ENCODE data around the gene MEGF6.

MEGF6 gene

GRCh38 chr1:3555131-3555920, 56.0 kb downstream of the MEGF6 start:
- DNase-seq (ENCODE audit: low read depth) = no peak

DNA sequence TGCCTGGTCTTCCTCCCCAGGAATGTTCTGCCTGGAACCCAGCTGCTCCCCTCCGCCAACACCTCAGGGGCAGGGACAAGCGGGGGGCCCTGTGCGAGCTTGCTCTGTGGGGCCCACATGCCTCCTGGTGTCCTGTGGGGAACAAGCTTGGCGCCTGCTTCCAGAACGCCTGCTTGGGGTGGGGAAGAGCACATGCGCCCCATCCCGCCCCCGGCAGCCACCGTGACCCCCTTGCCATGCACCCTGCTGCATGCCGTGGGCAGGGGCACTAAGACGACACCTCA, 57.4 kb downstream of the MEGF6 start:
- DNase-seq (ENCODE audit: low read depth) = no peak

DNA sequence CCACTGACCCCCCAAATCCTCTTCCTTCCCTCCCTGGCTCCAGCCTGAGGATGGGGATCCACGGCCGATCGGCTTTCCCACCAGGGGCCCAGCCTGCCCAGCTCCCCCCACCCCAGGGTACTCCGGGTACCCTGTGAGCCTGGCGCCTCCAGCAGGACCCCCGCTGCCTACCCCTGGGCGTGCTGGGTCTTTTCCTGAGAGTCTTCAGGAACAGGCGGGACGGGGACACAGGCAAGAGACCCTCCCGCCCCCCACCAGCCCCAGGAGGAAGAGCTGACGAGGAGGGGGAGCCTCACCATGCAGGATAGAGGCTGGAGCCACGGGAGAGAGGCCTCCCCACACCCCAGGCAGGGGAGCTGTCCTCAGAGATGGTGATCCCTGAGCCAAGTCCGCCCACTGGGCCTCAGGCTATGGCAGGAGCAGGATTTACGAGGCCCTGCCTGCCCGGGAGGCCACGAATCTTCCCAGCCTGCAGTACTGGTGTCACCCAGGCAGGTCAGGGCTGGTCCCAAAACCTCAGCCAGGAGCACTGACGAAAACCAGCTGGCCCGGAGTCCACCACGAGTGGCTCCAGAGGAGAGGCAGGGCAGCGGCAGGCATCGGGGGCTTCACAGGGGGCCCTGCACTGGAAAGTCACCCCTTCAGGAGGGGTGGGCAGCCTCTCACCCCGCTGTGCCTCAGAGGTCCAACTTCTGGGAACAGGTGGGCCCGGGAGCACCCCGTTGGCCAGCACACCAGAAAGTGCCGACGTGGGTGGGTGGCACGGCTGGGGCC, 58.0 kb downstream of the MEGF6 start:
- no peak for DNase-seq (ENCODE audit: low read depth)

DNA sequence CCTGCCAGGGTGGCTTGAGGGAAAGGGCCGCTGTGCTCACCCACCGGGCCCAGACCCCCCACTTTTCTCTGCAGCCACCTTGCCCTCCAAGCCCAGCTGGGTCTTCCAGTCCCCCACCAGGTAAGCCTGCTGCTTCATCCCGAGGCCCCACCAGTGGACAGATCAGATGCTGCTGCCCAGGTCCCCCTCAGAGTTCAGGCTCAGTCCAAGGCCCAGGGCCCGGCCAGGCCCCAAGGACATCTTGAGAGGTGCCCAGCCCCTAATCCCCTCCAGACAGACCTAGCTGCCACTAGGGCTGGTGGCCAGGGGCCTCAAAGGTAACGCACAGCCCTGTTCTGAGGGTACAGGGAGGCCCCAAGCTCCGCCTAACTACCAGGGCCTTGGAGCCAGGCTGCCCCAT, 58.6 kb downstream of the MEGF6 start:
- DNase-seq (ENCODE audit: low read depth) = no peak

GRCh38 chr1:3552176-3552575, 59.1 kb downstream of the MEGF6 start:
- no peak for DNase-seq (ENCODE audit: low read depth)

DNA sequence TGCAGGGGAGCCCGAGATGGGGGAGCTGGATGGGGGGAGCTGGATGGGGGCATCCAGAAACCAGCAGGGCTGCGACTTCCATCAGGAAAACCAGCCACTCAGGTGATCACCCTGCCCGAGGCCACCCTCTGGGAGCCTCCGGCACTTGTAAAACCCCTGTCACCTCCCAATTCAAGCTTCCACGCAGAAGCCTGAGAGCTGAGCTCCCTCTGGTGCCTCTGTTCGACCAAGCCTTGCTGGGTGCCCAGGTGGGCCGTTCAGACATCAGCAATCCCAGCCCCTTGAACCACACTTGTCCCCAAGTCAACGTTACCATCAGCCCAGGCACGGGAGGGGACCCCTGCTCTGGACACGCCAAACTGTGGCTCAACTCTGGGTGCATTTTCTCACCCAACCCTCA, 59.6 kb downstream of the MEGF6 start:
- DNase-seq (ENCODE audit: low read depth) = no peak

DNA sequence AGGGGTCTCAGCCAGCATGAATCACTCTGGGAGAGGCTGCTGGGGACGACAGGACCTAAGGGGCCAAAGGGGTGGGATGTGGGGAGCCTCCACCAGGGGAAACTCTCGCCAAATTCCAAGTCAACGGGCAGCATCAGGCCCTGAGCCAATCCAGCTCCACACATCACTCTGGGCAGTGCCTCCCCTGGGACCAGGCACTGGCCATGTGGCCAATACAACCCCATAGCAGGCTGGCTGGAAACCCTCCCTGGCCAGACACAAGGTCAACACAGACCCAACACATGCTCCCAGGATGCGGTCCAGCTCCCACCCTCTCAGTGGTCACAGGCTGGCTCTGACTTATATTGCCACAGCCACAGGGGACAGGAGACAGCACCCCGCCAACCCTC, 60.0 kb downstream of the MEGF6 start:
- DNase-seq (ENCODE audit: low read depth) = no peak

GRCh38 chr1:3550511-3551289, 60.6 kb downstream of the MEGF6 start:
- DNase-seq (ENCODE audit: low read depth) = no peak

DNA sequence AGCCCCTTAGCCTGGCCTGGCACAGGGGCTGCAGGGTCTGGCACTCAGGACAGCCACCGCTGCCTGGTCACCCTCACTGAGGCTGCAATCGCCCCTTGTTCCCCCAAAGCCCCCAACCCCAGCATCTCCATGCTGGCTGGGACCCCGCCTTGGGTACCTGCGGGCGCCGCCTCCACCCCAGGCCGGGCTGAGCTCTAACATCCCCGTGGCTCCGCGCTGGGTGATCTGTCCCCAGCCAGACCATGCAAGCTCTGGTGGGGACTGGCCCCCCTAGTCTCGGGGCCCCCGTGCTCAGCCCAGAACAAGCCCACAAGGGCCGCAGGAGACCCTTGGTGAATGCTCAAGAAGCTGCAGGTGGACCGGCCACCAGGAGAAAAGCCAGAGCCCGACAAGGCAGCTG, 62.4 kb downstream of the MEGF6 start:
- no peak for DNase-seq (ENCODE audit: low read depth)

- no peak for DNase-seq (ENCODE audit: low read depth)
Measured at GRCh38 chr1:3548156-3548893, 63.0 kb downstream of the MEGF6 start.

- DNase-seq (ENCODE audit: low read depth) = no peak
Measured at GRCh38 chr1:3547055-3548005, 64.0 kb downstream of the MEGF6 start.

DNA sequence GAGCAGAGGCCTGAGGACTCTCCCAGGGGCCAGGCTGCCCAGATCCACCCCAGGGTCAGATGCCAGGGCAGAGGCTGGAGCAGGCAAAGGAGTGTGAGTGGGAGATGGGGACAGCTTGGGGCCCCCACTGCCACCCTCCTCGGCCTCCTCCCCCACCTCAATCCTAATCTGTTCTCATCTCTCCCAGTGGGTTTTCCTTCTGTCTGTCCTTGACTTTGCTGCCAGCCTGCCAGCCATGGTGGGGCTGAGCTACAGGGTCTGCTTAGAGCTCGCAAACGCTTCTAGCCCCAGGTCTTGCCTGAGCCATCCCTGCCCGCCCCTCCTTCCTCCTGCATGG, 65.3 kb downstream of the MEGF6 start:
- DNase-seq (ENCODE audit: low read depth) = no peak

DNA sequence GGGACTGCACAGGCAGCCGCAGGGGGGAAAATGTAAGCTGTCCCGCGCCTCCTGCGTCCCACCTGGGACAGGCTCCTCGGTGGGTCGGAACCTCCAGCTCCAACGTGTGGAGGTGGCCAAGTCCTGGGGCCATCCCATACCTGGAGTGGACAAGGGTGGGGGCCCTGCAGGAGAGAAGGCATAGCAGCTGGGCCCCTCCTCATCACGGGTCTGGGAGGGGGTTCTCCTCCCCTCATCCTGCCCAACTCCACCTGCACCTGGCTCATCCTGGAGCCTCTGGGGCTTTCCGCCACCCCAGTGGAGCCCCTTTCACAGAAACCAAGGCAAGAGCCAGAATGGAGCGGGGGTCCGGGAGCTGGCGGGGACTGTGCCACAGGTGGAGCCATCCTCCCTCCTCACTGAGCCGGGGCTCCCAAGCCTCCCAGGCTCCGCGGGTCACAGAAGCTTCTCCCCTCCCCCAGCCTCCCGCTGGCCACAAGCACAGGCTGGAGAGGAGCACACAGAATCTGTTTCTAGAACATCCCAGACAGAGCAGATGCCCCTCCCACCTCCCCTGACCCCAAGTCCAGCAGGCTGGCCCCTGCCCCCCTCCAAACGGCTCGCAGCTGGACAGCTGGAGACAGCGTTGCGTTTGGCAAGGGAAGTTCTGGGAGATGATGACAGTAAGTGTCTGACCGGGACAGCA, 65.8 kb downstream of the MEGF6 start:
- DNase-seq (ENCODE audit: low read depth) = no peak

DNA sequence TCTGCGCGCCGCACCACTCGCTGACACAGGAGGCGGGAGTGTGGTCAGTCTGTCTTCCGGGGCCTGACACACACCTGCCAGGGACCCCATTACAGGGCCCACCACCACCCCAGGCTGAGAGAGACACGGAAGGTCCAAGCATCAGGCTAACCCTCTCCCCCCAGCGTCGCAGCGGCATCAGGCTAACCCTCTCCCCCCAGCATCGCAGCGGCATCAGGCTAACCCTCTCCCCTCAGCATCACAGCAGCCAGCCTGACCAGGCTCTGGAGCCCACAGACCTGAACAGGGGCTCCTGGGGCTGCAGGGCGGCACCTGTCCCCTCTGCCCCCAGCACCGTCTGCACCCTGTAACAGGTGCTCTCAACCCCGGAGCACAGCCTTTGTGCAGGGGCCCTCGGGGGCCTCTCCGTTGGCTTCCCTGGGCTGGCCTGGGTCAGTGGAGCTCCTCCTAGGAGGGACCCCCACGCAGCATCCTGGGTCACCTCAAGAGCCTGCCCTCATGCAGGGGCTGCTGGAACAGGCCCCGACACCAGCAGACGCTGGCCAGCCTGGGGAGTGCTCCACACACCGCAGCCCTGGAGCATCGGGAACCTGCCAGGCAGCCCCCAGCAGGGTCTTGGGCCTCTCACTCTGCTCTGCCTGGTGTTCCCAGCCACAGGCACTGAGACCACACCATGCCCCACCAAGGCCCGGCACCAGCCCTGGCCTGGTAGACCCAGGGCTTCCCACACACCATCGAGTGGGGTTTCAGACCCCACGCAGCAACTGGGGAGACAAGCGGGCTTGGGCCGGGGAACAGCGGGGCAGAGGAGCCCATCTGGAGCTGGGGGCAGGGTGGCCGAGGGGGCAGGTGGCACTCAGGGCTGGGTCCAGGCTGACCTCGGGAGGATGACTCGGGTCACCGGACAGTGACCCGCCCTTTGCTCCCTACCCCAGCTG, 67.0 kb downstream of the MEGF6 start:
- DNase-seq (ENCODE audit: low read depth) = no peak

DNA sequence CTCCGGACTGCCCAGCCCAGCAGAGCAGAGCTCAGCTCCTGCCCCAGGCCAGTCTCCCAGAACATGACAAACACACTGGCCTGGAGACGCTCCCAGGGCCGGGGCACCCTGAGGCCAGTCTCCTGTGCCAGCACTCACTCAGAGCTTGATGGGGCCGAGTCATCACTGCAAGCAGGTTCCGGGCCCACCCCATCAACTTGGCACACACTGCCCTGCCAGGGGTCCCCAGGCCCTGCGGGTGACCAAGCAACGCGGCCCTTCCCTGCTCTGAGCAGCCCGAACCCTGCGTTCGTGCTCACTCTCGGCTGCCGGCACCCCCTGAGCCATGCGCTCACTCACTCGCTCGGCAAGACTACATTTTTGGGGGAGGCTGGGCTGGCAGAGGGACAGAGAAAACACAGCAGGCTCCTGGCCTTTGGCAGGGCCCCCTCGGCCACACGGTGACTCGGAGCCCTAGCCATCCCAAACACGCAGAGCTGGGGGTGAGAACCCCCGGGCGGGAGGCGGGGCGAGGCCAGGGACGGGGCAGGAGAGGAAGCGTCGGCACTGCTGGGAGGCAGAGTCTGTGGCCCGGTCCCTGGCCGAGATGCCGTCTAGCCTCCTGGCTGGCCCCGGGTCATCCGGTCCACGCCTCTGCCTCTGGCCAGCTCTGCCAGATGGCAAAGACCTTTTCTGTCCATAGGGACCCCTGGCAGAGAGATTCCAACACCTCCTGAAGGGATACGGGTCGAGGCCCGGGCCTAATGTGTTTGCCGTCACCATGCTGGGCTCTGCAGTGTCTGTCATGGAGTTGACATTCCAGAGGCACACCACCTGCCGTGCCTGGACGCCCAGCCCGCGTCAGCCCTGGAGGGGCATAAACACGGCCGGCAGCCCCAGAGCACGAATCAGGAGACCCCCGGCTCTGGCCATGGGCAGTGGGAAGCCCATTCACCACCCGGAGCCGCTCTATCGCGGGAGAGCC, 68.0 kb downstream of the MEGF6 start:
- DNase-seq (ENCODE audit: low read depth) = no peak

GRCh38 chr1:3542676-3543075, 68.6 kb downstream of the MEGF6 start:
- DNase-seq (ENCODE audit: low read depth) = no peak

- DNase-seq (ENCODE audit: low read depth) = peak; percentile 60
Measured at GRCh38 chr1:3541936-3542335, 69.4 kb downstream of the MEGF6 start.

DNA sequence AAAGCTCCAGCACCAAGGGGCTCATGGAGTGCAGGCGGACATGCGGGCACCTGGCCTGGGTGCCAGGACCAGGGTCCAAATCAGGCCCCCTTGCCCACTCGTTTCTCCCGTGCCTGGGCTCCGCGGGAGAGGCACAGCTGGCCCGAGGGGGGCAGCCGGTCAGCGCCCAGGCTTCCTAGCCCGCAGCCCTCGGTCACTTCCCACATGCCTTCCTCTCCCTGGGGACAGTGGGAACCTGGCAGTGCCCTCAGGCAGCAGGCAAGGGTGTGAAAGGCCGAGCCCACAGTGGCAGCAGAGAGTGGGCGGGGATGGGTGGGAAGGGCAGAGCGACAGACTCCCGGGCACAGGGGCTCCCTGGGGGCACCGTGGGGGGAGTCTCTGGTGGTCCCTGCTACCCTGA, 69.8 kb downstream of the MEGF6 start:
- DNase-seq (ENCODE audit: low read depth) = no peak

Data from CMK (cell line).